HG03469 (cell line): ENCODE measurements around the gene SGMS1.
"Not testable (repeated sequence)": the region's sequence is repeated elsewhere in the genome, so short reads cannot be mapped to it uniquely, and the experiment has no call there.

Experiments used
- ATAC-seq: cut with Tn5 transposase; IDR thresholded peaks from one replicate; pipeline ENCODE4 v1.9.1; 2021; ENCODE audit warnings: mild to moderate bottlenecking, moderate library complexity, moderate number of reproducible peaks; ENCODE audit not compliant: unreplicated experiment

Gene SGMS1

DNA sequence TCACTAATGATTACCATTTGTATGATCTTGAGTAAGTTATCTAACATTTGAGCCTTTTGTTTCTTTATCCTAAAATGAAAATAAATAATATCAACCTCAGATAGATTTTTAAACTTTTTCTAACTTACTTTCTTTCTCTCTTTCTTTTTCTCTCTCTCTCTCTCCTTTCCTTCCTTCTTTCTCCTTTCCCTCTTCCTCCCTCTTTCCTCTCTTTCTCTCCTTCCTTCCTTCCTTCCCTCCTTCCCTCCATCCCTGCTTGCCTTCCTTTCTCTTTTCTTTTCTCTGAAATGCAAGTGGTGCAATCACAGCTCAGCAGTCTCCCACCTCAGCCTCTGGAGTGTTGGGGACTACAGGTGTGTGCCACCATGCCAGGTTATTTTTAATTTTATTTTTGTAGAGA is 239.5 kb downstream of the SGMS1 start:
- no peak for ATAC-seq

- no peak for ATAC-seq
Measured at GRCh38 chr10:50382576-50383023, 241.2 kb downstream of the SGMS1 start.

DNA sequence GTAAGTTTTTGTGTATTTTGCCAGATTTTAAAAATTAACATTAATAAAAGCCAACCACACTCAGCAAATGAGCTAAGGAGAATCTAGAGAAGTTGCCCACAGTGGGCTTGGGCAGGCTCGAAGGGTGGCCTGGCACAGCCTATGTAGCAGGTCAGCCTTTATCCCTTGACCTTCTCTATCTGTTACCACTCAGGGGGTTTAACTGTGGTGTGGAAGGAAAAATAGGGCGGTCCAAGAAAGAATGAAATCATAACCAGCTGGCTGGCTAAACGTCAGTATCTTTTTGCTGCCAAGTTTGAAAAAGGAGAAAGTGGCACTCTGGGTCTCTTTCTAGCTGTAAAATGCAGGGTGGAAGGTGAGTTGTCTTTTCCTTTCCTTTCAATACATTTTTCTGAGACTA is 242.1 kb downstream of the SGMS1 start:
- ATAC-seq, result no peak

DNA sequence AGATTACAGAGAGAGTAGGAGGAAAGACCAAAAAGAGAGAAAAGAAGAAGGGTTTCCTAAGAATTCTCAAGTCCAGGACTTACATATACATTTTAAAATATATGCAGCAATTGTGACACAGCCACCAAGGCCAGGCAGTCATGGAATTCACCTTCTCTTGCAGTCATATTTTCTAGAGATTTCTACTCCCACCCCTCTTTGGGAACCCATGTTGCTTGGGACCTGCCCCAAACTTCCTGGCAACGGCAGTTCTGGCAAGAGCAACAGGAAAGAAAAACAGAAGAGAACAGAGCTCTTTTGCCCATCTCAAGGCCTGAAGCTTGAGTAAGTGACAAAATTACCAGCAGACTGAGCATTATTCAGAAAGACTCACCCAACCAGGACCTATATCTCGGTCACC is 244.1 kb downstream of the SGMS1 start:
- no peak for ATAC-seq

GRCh38 chr10:50375745-50376144 is 248.0 kb downstream of the SGMS1 start:
- no peak for ATAC-seq

- ATAC-seq, result no peak
Measured at GRCh38 chr10:50375051-50375452, 248.7 kb downstream of the SGMS1 start.

- ATAC-seq, result no peak
Measured at GRCh38 chr10:50373821-50374501, 249.8 kb downstream of the SGMS1 start.

DNA sequence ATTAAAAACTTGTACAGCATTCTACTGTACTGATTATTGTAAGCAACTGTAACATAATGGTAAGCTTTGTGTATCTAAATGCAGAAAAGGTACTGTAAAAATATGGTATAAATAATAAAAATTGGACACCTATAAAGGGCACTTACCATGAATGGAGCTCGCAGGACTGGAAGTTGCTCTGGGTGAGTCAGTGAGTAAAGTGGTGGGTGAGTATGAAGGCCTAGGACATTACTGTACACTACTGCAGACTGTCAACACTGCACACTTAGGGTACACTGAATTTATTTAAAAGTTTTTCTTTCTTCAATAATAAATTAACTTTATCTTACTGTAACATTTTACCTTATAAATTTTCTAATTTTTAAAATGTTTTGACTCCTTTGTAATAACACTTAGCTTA is 253.8 kb downstream of the SGMS1 start:
- ATAC-seq, result no peak

DNA sequence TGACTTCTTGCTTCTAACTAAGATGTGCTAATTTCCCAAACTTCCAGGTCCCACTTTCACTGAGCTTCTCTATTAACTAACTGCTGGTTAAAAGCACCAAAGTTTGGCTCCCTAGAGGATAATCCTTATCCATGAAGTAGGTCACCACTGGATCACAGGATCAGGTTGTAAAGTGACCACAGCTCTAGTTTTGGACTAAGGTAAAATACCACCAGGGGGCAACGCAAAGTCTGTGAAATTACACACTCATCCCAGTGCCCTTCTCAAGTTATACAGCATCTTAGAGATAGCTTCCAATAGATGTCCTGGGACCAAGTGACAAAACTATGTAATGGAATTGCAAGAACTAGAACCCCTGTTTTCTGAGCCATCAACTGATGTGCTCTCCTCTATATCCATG is 256.0 kb downstream of the SGMS1 start:
- no peak for ATAC-seq

DNA sequence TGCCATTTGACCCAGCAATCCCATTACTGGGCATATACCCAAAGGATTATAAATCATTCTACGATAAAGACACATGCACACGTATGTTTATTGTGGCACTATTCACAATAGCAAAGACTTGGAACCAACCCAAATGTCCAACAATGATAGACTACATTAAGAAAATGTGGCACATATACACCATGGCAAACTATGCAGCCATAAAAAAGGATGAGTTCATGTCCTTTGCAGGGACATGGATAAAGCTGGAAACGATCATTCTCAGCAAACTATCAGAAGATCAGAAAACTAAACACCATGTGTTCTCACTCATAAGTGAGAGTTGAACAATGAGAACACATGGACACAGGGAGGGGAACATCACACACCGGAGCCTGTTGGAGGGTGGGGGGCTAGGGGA is 257.3 kb downstream of the SGMS1 start:
- not testable (repeated sequence) for ATAC-seq

- not testable (repeated sequence) for ATAC-seq
Measured at GRCh38 chr10:50364730-50365129, 259.0 kb downstream of the SGMS1 start.

DNA sequence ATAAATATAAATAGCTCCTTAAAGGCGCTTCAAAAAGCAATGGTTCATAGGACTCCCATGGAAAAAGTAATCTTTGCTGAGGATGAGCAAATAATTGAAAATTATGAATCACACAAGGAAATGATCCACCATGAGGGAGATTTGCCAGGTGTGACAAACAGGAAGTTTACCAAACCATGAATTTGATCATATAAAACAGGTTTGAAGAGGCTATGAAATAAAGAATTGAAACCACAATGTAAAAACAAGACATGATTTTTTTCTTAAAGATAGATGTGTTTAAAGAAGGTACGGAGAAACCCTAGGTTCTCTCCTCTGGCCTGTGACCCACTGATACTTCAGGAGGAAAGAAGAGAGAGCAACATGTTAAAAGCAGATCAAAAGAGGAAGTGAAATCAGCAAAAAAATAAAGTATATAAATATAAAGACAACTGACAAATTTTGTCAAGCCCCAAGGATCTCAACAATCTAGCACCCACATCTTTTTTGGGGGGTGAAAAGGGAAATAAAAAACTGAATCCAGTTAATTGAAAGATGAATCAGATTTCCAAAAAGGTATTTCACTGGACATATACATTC is 261.1 kb downstream of the SGMS1 start:
- peak; percentile 78 for ATAC-seq

DNA sequence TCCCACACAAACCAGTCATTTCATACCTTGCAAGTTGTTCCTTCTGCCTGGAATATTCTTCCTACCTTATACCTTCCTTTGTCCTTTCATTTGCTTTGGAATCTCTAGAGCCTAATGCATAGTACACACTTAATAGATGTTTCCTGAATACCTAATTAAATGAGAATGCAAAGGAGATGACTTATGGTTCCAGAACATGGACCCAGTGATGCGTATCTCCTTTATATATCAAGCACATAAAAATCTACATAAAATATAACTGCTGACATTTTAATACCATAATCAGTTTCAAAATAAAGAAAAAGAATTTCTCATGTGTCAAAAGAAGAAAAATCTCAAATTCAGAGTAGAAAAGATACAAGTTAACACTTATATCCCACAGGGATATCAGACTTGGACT is 261.8 kb downstream of the SGMS1 start:
- no peak for ATAC-seq

DNA sequence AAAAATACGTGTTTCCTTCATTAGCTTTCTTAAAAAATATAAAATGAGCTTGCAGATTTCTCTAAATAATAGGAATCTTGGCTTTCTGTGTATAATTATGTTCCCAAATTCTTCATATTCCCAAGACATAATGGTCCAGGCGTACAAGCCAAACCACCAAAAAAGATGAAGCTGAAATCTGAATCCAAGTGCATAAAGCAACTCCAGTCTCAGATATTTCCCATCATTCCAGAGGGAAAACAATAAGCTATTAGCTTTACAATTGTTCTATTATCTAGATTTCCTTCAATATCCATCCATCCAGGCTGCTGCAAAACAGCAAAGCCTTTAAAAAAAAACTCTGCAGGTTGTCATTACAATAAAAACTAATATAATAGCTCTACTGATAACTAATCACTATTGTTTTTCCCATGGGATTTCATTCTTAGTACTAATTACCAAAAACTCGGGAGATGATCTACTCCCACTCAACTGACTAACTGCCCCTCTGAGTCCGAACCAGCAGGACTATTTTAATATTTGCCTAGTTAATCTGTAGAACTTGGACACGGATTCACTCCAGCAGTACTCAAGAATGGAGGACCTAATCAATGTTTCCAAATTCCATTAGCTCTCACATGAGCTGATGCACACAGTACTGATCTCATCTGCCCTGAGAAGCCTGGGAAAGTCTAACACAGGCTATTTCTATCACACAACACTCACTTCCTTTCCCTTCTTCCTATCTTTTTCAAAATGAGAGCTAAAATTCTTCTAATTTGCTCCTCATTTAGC is 263.5 kb downstream of the SGMS1 start:
- no peak for ATAC-seq

GRCh38 chr10:50358925-50359687 is 264.6 kb downstream of the SGMS1 start:
- no peak for ATAC-seq

- ATAC-seq, result no peak
Measured at GRCh38 chr10:50358411-50358810, 265.3 kb downstream of the SGMS1 start.

DNA sequence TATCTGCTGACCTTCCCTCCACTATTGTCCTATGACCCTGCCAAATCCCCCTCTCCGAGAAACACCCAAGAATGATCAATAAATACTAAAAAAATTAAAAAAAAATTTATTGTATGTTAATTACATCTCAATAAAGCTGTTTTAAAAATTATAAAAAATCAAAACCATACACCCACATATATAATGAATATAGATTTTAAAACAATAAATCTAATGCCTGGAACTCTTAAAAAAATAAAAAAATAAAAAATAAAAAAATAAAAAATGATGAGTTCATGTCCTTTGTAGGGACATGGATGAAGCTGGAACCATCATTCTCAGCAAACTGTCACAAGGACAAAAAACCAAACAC is 267.3 kb downstream of the SGMS1 start:
- not testable (repeated sequence) for ATAC-seq

DNA sequence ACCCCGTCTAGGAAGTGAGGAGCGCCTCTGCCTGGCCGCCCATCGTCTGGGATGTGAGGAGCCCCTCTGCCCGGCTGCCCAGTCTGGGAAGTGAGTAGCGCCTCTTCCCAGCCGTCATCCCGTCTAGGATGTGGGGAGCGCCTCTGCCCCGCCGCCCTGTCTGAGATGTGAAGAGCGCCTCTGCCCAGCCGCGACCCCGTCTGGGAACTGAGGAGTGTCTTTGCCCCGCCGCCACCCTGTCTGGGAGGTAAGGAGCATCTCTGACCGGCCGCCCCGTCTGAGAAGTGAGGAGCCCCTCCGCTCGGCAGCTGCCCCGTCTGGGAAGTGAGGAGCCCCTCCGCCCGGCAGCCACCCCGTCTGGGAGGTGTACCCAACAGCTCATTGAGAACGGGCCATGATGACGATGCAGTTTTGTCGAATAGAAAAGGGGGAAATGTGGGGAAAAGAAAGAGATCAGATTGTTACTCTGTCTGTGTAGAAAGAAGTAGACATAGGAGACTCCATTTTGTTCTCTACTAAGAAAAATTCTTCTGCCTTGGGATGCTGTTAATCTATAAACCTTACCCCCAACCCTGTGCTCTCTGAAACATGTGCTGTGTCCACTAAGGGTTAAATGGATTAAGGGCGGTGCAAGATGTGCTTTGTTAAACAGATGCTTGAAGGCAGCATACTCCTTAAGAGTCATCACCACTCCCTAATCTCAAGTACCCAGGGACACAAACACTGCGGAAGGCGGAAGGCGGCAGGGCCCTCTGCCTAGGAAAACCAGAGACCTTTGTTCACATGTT is 267.9 kb downstream of the SGMS1 start:
- not testable (repeated sequence) for ATAC-seq

DNA sequence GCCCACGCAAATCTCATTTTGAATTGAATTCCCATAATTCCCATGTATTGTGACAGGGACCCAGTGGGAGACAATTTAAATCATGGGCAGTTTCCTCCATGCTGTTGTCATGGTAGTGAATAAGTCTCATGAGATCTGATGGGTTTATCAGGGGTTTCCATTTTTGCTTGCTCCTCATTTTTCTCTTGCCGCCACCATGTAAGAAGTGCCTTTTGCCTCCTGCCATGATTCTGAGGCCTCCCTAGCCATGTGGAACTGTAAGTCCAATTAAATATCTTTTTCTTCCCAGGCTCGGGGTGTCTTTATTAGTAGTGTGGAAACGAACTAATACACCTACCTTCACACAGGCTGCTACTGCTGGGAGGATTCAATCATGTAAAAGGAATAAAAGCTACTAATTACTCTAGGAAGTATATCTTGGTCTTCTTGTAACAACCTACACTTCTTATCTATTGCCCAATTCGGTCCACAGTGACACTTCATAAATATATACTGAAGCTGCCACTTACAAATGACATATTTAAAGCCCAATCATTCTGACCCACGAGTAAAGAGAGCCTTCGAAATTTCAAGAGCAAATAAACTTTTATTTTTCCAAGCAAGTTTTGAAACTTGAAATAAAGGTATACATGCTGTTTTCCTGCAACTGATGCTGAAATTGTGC is 272.1 kb downstream of the SGMS1 start:
- ATAC-seq, result no peak

GRCh38 chr10:50350366-50350765 is 273.4 kb downstream of the SGMS1 start:
- no peak for ATAC-seq
